HEK293 (cell line): ENCODE data around the gene WNT4.

Experiments
- CTCF ChIA-PET: fragments of 350-600 bp; formaldehyde crosslinking; extraction: SDS; loops from one replicate; lab custom pipeline; 2021; ENCODE audit warnings: antibody characterized with exemption; lab: Yijun Ruan, JAX
- POLR2A ChIA-PET: fragments of 300-600 bp; formaldehyde crosslinking; extraction: SDS; loops from one replicate; lab custom pipeline; 2020; ENCODE audit warnings: antibody characterized with exemption, inconsistent platforms; lab: Yijun Ruan, JAX
- H3K27ac ChIP-seq: fragments of 200-500 bp; sonication (Bioruptor generic); 2 replicates; pipeline ENCODE4 v1.5.1; 2014; ENCODE audit warnings: low read depth, low read length, control low read depth, inconsistent platforms; ENCODE audit errors: extremely low read depth
- H3K36me3 ChIP-seq, 2 experiments: fragments of 200-500 bp in 1 of 2; sonication (Bioruptor generic) in 1 of 2; 1 replicate in 1 of 2; 2 replicates in 1 of 2; pipeline ENCODE4 v1.5.1; 2014 to 2017; ENCODE audit warnings: inconsistent platforms in 2 of 2, low read length in 2 of 2; ENCODE audit not compliant: control insufficient read depth in 2 of 2, insufficient read depth in 1 of 2
- H3K4me1 ChIP-seq: fragments of 200-500 bp; sonication (Bioruptor generic); 2 replicates; pipeline ENCODE4 v1.5.1; 2014; ENCODE audit warnings: mild to moderate bottlenecking, low read length, inconsistent platforms; ENCODE audit not compliant: control insufficient read depth, insufficient read depth
- H3K4me3 ChIP-seq: 2 replicates; pipeline ENCODE4 v1.5.1; 2011; ENCODE audit warnings: low read depth, mild to moderate bottlenecking, control low read depth, low read length, moderate library complexity
- H3K9me3 ChIP-seq: fragments of 200-500 bp; sonication (Bioruptor generic); 2 replicates; pipeline ENCODE4 v1.5.1; 2014; ENCODE audit warnings: low read depth, low read length, inconsistent platforms; ENCODE audit not compliant: control insufficient read depth, insufficient read depth
- ELK4 ChIP-seq: IDR thresholded peaks from 2 replicates; pipeline ENCODE4 v1.6.1; 2011; ENCODE audit warnings: mild to moderate bottlenecking, low read depth, low read length, borderline replicate concordance
- GLIS2 ChIP-seq: fragments of 450-650 bp; formaldehyde crosslinking; IDR thresholded peaks from 2 replicates; pipeline ENCODE4 v1.5.1; 2016; ENCODE audit warnings: missing biosample characterization, missing genetic modification characterization
- KLF1 ChIP-seq: fragments of 450-650 bp; formaldehyde crosslinking; IDR thresholded peaks from 2 replicates; pipeline ENCODE4 v1.5.1; 2016; ENCODE audit warnings: missing biosample characterization, missing genetic modification characterization
- KLF16 ChIP-seq: fragments of 450-650 bp; formaldehyde crosslinking; IDR thresholded peaks from 2 replicates; pipeline ENCODE4 v1.5.1; 2017; ENCODE audit warnings: missing biosample characterization, missing genetic modification characterization
- MEIS1 ChIP-seq: sonication (generic); formaldehyde crosslinking; IDR thresholded peaks from 2 replicates; pipeline ENCODE4 v1.8.1; 2022; ENCODE audit warnings: missing genetic modification reagents, mild to moderate bottlenecking, borderline replicate concordance
- MYNN ChIP-seq: fragments of 450-650 bp; formaldehyde crosslinking; IDR thresholded peaks from 2 replicates; pipeline ENCODE4 v1.5.1; 2016; ENCODE audit warnings: missing biosample characterization, missing genetic modification characterization, borderline replicate concordance
- PRDM10 ChIP-seq: fragments of 450-650 bp; formaldehyde crosslinking; IDR thresholded peaks from 2 replicates; pipeline ENCODE4 v1.5.1; 2016; ENCODE audit warnings: missing biosample characterization, missing genetic modification characterization
- SCRT1 ChIP-seq: fragments of 450-650 bp; formaldehyde crosslinking; IDR thresholded peaks from 2 replicates; pipeline ENCODE4 v1.5.1; 2016; ENCODE audit warnings: missing biosample characterization, missing genetic modification characterization, borderline replicate concordance
- WT1 ChIP-seq: fragments of 450-650 bp; formaldehyde crosslinking; IDR thresholded peaks from 2 replicates; pipeline ENCODE4 v1.5.1; 2016; ENCODE audit warnings: missing biosample characterization, missing genetic modification characterization
- ZBTB8A ChIP-seq: fragments of 450-650 bp; formaldehyde crosslinking; IDR thresholded peaks from 2 replicates; pipeline ENCODE4 v1.5.1; 2016; ENCODE audit warnings: missing biosample characterization, missing genetic modification characterization
- ZEB2 ChIP-seq: fragments of 450-650 bp; formaldehyde crosslinking; IDR thresholded peaks from 2 replicates; pipeline ENCODE4 v1.5.1; 2016; ENCODE audit warnings: missing biosample characterization, missing genetic modification characterization
- ZNF174 ChIP-seq: fragments of 450-650 bp; formaldehyde crosslinking; IDR thresholded peaks from 2 replicates; pipeline ENCODE4 v1.5.0; 2017; ENCODE audit warnings: missing biosample characterization, mild to moderate bottlenecking, missing genetic modification characterization
- ZNF24 ChIP-seq: fragments of 450-650 bp; formaldehyde crosslinking; IDR thresholded peaks from 2 replicates; pipeline ENCODE4 v1.5.1; 2016; ENCODE audit warnings: missing biosample characterization, missing genetic modification characterization
- ZNF292 ChIP-seq: fragments of 450-650 bp; formaldehyde crosslinking; IDR thresholded peaks from 2 replicates; pipeline ENCODE4 v1.5.1; 2016; ENCODE audit warnings: low read depth, missing biosample characterization, missing genetic modification characterization, borderline replicate concordance
- ZNF544 ChIP-seq: fragments of 450-650 bp; formaldehyde crosslinking; IDR thresholded peaks from 2 replicates; pipeline ENCODE4 v1.5.0; 2017; ENCODE audit warnings: missing biosample characterization, missing genetic modification characterization
- ZNF560 ChIP-seq: fragments of 450-650 bp; formaldehyde crosslinking; IDR thresholded peaks from 2 replicates; pipeline ENCODE4 v1.5.1; 2017; ENCODE audit warnings: missing biosample characterization, missing genetic modification characterization, borderline replicate concordance
- ZNF654 ChIP-seq: fragments of 450-650 bp; formaldehyde crosslinking; IDR thresholded peaks from 2 replicates; pipeline ENCODE4 v1.5.1; 2016; ENCODE audit warnings: low read depth, missing biosample characterization, missing genetic modification characterization
- ZNF701 ChIP-seq: fragments of 450-650 bp; formaldehyde crosslinking; IDR thresholded peaks from 2 replicates; pipeline ENCODE4 v1.5.1; 2016; ENCODE audit warnings: missing biosample characterization, missing genetic modification characterization
- ZNF76 ChIP-seq: fragments of 450-650 bp; formaldehyde crosslinking; IDR thresholded peaks from 2 replicates; pipeline ENCODE4; 2016; ENCODE audit warnings: low read depth, missing biosample characterization, missing genetic modification characterization, borderline replicate concordance
- ZNF777 ChIP-seq: fragments of 450-650 bp; formaldehyde crosslinking; IDR thresholded peaks from 2 replicates; pipeline ENCODE4 v1.5.1; 2017; ENCODE audit warnings: missing biosample characterization, missing genetic modification characterization, borderline replicate concordance

WNT4 gene

GRCh38 chr1:22164841-22165808, 22.2 kb upstream of the WNT4 start:
- Histone ChIP-seq H3K4me3 (no peak overlapping the region), H3K36me3 (no peaks in the 10 kb centered on the region), H3K4me1 (no peaks in the 10 kb centered on the region), H3K9me3 (no peaks in the 10 kb centered on the region), H3K27ac (no peak overlapping the region)
- CTCF ChIA-PET, result no interaction called here
- TF ChIP-seq PRDM10, result peak; percentile 93
- no peak for TF ChIP-seq ZNF560 (tag by site-specific recombination)
- POLR2A ChIA-PET, result no interaction called here

- H3K4me3 ChIP-seq, result no peak overlapping the region
- H3K4me1 ChIP-seq, result no peaks in the 10 kb centered on the region
- no peak overlapping the region for H3K27ac ChIP-seq
- no peaks in the 10 kb centered on the region for H3K36me3 ChIP-seq
- H3K9me3 ChIP-seq, result no peaks in the 10 kb centered on the region
- CTCF ChIA-PET, result interaction anchor here (0.5 kb wide), 1 partner anchor 111 kb away, joined by 3 read pairs; no protein-coding TSS in a partner anchor
- POLR2A ChIA-PET, result no interaction called here
- TF ChIP-seq WT1 (tag by site-specific recombination), result no peak
- TF ChIP-seq KLF16 (tag by site-specific recombination), result no peak
- TF ChIP-seq ELK4, result no peak
- TF ChIP-seq ZNF76, result no peak
- TF ChIP-seq ZNF777 (tag by site-specific recombination), result no peak
- TF ChIP-seq SCRT1 (tag by site-specific recombination), result no peak
- no peak for TF ChIP-seq ZNF24 (tag by site-specific recombination)
- no peak for TF ChIP-seq GLIS2 (tag by site-specific recombination)
- no peak for TF ChIP-seq KLF1 (tag by site-specific recombination)
- TF ChIP-seq MEIS1 (CRISPR knock-in tag), result no peak
- TF ChIP-seq ZNF701 (tag by site-specific recombination), result no peak
- TF ChIP-seq ZEB2, result no peak
- no peak for TF ChIP-seq ZNF654 (tag by site-specific recombination)
- no peak for TF ChIP-seq MYNN (tag by site-specific recombination)
- TF ChIP-seq ZNF292 (tag by site-specific recombination), result no peak
- TF ChIP-seq ZBTB8A (tag by site-specific recombination), result no peak
- TF ChIP-seq ZNF544 (tag by site-specific recombination), result no peak
- TF ChIP-seq ZNF174 (tag by site-specific recombination), result no peak
Measured at GRCh38 chr1:22163564-22163963, 20.7 kb upstream of the WNT4 start.
